Testis (tissue), 2 donors: ENCODE data around the gene MAPK6.

Experiments used
- CTCF ChIP-seq, 3 experiments: fragments of 450-650 bp in 2 of 3; fragments of 200-600 bp in 1 of 3; sonication (generic) in 1 of 3; IDR thresholded peaks; one replicate each; pipeline ENCODE4 v1.5.1; 2016 to 2019; ENCODE audit warnings: antibody characterized with exemption in 3 of 3, mild to moderate bottlenecking in 2 of 3, moderate library complexity in 1 of 3
- POLR2A ChIP-seq: fragments of 450-650 bp; IDR thresholded peaks from one replicate; pipeline ENCODE4 v1.6.1; 2017; ENCODE audit warnings: antibody characterized with exemption, mild to moderate bottlenecking, moderate library complexity

- TF ChIP-seq CTCF (IDR thresholded peaks at IDR 0.05): no peak
- no peak for TF ChIP-seq POLR2A
Measured at GRCh38 chr15:52112203-52112750, 93.3 kb downstream of the MAPK6 start.
